Measurements from ENCODE around the gene TSHR.

The TSHR gene

GRCh38 chr14:81031488-81031887, 76.1 kb downstream of the TSHR start:
- TF ChIP-seq FOXM1 (IDR thresholded peaks at IDR 0.05; ENCODE audit: borderline replicate concordance, low read depth) (no peak), EGR1 (IDR thresholded peaks at IDR 0.05) (no peak), TAF1 (IDR thresholded peaks at IDR 0.05; ENCODE audit: low read depth) (no peak), TCF12 (IDR thresholded peaks at IDR 0.05; ENCODE audit: low read depth) (no peak), EP300 (IDR thresholded peaks at IDR 0.05; ENCODE audit: borderline replicate concordance) (no peak), CREB1 (IDR thresholded peaks at IDR 0.05; ENCODE audit: low read depth) (no peak), TEAD4 (IDR thresholded peaks at IDR 0.05) (no peak), USF1 (IDR thresholded peaks at IDR 0.05) (no peak), MAX (IDR thresholded peaks at IDR 0.05) (no peak), ZBTB7A (IDR thresholded peaks at IDR 0.05; ENCODE audit: low read depth) (no peak), CEBPB (IDR thresholded peaks at IDR 0.05) (no peak), RAD21 (IDR thresholded peaks at IDR 0.05; ENCODE audit: low read depth) (no peak), REST (IDR thresholded peaks at IDR 0.05; ENCODE audit: low read depth) (no peak), NFIC (IDR thresholded peaks at IDR 0.05) (no peak), YY1 (IDR thresholded peaks at IDR 0.05; ENCODE audit: low read depth) (no peak)

- no peak for TF ChIP-seq CREB1 (IDR thresholded peaks at IDR 0.05; ENCODE audit: low read depth)
- TF ChIP-seq TEAD4 (IDR thresholded peaks at IDR 0.05) = no peak
- TF ChIP-seq NFIC (IDR thresholded peaks at IDR 0.05) = no peak
- TF ChIP-seq TCF12 (IDR thresholded peaks at IDR 0.05; ENCODE audit: low read depth) = no peak
- TF ChIP-seq ZBTB7A (IDR thresholded peaks at IDR 0.05; ENCODE audit: low read depth) = no peak
Measured at GRCh38 chr14:81033698-81034240, 78.3 kb downstream of the TSHR start.

GRCh38 chr14:81042438-81042837, 87.0 kb downstream of the TSHR start:
- no peak for TF ChIP-seq MAX (IDR thresholded peaks at IDR 0.05)
- TF ChIP-seq ZBTB7A (IDR thresholded peaks at IDR 0.05; ENCODE audit: low read depth) = no peak
- TF ChIP-seq YY1 (IDR thresholded peaks at IDR 0.05; ENCODE audit: low read depth) = no peak
- TF ChIP-seq TEAD4 (IDR thresholded peaks at IDR 0.05) = no peak
- TF ChIP-seq USF1 (IDR thresholded peaks at IDR 0.05) = no peak
- no peak for TF ChIP-seq CEBPB (IDR thresholded peaks at IDR 0.05)
- TF ChIP-seq TAF1 (IDR thresholded peaks at IDR 0.05; ENCODE audit: low read depth) = no peak
- TF ChIP-seq NFIC (IDR thresholded peaks at IDR 0.05) = no peak
- no peak for TF ChIP-seq CREB1 (IDR thresholded peaks at IDR 0.05; ENCODE audit: low read depth)
- TF ChIP-seq EP300 (IDR thresholded peaks at IDR 0.05; ENCODE audit: borderline replicate concordance) = no peak
- no peak for TF ChIP-seq RAD21 (IDR thresholded peaks at IDR 0.05; ENCODE audit: low read depth)
- no peak for TF ChIP-seq REST (IDR thresholded peaks at IDR 0.05; ENCODE audit: low read depth)
- no peak for TF ChIP-seq FOXM1 (IDR thresholded peaks at IDR 0.05; ENCODE audit: borderline replicate concordance, low read depth)

- TF ChIP-seq USF1 (IDR thresholded peaks at IDR 0.05) = no peak
- TF ChIP-seq FOXM1 (IDR thresholded peaks at IDR 0.05; ENCODE audit: borderline replicate concordance, low read depth) = no peak
- TF ChIP-seq CEBPB (IDR thresholded peaks at IDR 0.05) = no peak
- TF ChIP-seq RAD21 (IDR thresholded peaks at IDR 0.05; ENCODE audit: low read depth) = no peak
- TF ChIP-seq EGR1 (IDR thresholded peaks at IDR 0.05) = no peak
- no peak for TF ChIP-seq CREB1 (IDR thresholded peaks at IDR 0.05; ENCODE audit: low read depth)
- TF ChIP-seq NFIC (IDR thresholded peaks at IDR 0.05) = no peak
- TF ChIP-seq TCF12 (IDR thresholded peaks at IDR 0.05; ENCODE audit: low read depth) = no peak
- TF ChIP-seq TAF1 (IDR thresholded peaks at IDR 0.05; ENCODE audit: low read depth) = no peak
- TF ChIP-seq ZBTB7A (IDR thresholded peaks at IDR 0.05; ENCODE audit: low read depth) = no peak
- no peak for TF ChIP-seq EP300 (IDR thresholded peaks at IDR 0.05; ENCODE audit: borderline replicate concordance)
- no peak for TF ChIP-seq MAX (IDR thresholded peaks at IDR 0.05)
- no peak for TF ChIP-seq YY1 (IDR thresholded peaks at IDR 0.05; ENCODE audit: low read depth)
- no peak for TF ChIP-seq TEAD4 (IDR thresholded peaks at IDR 0.05)
Measured at GRCh38 chr14:81051547-81051946, 96.1 kb downstream of the TSHR start.

GRCh38 chr14:81055971-81056370, 100.5 kb downstream of the TSHR start:
- no peak for TF ChIP-seq TAF1 (IDR thresholded peaks at IDR 0.05; ENCODE audit: low read depth)
- TF ChIP-seq TEAD4 (IDR thresholded peaks at IDR 0.05) = no peak
- TF ChIP-seq EP300 (IDR thresholded peaks at IDR 0.05; ENCODE audit: borderline replicate concordance) = no peak
- TF ChIP-seq CEBPB (IDR thresholded peaks at IDR 0.05) = no peak
- TF ChIP-seq MAX (IDR thresholded peaks at IDR 0.05) = no peak
- no peak for TF ChIP-seq EGR1 (IDR thresholded peaks at IDR 0.05)
- no peak for TF ChIP-seq YY1 (IDR thresholded peaks at IDR 0.05; ENCODE audit: low read depth)
- TF ChIP-seq NFIC (IDR thresholded peaks at IDR 0.05) = no peak
- no peak for TF ChIP-seq ZBTB7A (IDR thresholded peaks at IDR 0.05; ENCODE audit: low read depth)
- TF ChIP-seq REST (IDR thresholded peaks at IDR 0.05; ENCODE audit: low read depth) = no peak
- TF ChIP-seq FOXM1 (IDR thresholded peaks at IDR 0.05; ENCODE audit: borderline replicate concordance, low read depth) = no peak

Measured in Ishikawa (cell line).